HG02970 (cell line): Measurements from ENCODE around the gene STOM.
"Not testable (repeated sequence)": the region's sequence is repeated elsewhere in the genome, so short reads cannot be mapped to it uniquely, and the experiment has no call there.

Experiments used
- ATAC-seq: cut with Tn5 transposase; IDR thresholded peaks from one replicate; pipeline ENCODE4 v1.9.1; 2021; ENCODE audit warnings: mild to moderate bottlenecking, moderate library complexity, moderate number of reproducible peaks; ENCODE audit not compliant: unreplicated experiment, low FRiP score

STOM gene, protein sequence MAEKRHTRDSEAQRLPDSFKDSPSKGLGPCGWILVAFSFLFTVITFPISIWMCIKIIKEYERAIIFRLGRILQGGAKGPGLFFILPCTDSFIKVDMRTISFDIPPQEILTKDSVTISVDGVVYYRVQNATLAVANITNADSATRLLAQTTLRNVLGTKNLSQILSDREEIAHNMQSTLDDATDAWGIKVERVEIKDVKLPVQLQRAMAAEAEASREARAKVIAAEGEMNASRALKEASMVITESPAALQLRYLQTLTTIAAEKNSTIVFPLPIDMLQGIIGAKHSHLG

DNA sequence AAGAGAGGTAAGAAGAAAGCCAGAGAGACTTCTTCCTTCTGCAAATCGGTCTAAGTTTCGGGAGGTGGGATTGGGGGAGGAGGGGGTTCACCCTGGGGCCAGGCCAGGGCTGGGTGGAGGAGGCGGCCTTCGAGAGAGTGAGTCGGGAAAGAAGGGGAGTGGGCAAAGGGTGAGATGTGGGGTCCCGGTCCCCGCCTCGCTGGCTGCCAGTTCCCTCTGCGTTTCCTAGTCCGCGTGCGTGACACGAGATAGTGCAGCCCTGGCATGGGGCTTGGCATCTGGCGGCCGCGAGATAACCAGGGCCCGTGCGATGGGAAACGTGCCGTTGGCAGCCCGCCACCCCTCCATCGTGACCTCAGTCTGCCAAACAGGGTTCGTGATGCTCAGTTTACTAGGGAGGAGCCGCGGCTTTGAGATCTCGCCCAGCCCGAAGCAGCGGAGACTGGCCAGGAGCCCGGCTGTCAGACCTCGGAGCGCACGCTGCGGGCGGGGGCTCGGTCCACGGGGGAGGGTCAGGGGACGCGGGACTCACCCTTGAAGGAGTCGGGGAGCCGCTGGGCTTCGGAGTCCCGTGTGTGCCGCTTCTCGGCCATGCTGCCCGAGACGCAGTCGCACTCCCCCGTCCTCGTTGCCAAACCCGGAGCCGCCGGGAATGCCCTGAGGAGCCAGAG is at the start of gene STOM:
STOM (minus strand) TSS at position 656 of the 671 bp plus-strand sequence; CDS start at position 593, 63 bp downstream.
- peak; percentile 52 for ATAC-seq

DNA sequence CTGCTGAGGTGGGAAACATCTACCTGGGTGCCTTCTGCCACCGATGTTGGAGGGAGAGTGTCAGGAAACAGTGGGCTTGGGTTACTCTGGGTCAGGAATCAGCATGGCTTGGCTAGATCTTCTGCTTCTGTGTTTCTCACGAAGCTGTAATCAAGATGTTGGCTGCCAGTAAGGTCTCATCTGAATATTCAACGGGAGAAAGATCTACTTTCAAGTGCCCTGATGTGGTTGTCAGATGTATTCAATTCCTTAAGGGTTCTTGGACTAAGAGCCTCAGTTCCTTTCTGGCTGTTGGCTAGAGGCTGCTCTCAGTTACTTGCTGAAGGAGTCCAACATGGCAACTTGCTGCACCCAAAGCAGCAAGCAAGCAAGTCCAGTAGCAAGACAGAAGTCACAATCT is 41.9 kb upstream of the STOM start:
- no peak for ATAC-seq

DNA sequence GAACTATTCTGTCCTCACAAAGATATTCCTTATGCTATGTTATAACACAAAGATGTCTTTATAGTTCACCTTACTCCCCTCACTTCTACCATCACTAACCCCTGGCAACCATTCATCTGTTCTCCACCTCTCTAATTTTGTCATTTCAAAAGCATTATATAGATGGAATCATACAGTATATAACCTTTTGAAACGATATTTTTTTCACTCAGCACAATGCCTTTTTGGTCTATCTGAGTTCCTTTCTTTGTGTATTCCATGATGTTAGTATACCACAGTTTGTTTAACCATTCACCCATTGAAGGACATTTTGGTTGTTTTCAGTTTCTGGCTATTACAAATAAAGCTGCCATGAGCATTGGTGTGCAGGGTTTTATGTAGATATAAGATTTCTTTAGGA is 35.8 kb upstream of the STOM start:
- no peak for ATAC-seq

DNA sequence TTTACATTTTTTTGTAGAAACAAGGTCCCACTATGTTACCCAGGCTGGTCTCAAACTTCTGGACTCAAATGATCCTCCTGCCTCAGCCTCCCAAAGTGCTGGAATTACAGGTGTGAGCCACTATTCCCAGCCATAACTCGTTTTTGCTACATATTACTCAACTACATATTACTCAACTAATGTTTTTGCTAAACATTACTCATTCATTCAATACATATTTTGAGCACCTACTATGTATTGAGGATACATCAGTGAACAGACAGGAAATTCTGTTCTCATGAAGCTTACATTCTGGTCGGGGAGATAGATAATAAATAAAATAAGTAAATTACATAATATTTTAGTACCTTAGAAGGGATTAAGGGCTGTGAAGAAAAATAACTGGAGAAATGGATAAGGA is 34.9 kb upstream of the STOM start:
- ATAC-seq, result no peak

DNA sequence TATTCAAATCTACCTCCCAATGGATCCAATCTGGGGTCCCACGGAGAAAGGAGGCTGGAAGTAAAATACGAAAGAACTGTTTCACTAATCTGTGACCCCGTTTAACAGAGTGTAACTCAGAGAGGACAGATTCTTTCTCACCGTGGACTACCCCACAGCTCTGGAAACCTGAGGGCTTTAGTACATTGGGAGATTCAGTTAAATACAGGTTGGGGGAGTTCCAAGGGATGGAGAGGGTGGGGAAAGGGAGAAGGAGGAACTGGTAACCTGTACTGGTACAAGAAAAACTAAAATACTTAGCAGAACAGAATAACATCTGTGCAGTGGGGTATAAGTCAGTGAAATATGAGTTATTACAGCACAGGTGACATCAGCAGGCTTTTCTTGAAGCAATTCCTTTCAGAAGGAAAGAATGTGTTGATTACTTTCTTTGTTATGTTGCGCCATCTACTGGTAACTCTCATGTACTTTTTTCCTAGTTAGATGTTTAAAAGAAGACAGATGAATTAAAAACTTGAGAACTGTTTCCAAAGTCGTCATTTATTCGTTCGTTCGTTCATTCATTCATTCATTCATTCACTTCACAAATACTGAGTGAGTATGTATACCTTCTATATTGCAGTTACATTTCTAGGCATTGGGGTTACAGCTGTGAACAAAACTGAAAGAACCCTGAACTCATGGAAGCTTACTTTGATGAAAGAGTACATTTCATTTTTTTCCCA is 30.0 kb upstream of the STOM start:
- ATAC-seq, result no peak

DNA sequence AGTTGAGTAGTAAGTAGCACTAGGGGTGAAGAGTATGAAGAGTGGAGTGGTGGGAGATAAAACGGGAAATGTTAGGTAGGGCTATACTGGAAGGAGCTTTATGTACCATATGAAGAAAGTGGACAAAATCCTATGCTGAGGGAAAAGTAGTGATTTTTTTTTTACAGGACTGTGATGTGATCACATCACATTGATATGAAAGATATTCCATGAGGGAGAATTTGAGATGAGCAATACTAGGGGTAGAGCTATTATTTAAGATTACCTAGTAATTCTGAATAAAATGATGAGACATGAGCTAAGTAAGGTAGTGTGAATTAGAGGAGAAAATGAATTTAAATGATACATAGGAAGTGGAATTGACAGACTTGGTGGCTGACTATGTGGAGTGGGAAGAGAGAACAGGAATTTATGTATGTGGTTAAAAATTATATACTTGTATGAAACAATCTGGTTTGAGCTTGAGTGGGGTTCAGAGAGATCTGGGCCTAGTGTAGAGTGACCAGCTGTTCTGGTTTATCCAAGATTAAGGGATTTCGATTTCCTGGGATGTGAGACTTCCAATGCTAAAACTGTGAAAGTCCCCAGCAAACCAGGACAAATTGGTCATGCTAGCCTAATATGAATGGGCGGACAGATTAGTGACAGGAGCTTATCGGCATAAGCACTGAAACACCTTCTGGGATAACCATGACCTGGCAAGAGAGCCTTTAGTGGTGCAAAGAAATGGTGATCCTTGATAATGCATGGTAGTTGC is 29.3 kb upstream of the STOM start:
- no peak for ATAC-seq

DNA sequence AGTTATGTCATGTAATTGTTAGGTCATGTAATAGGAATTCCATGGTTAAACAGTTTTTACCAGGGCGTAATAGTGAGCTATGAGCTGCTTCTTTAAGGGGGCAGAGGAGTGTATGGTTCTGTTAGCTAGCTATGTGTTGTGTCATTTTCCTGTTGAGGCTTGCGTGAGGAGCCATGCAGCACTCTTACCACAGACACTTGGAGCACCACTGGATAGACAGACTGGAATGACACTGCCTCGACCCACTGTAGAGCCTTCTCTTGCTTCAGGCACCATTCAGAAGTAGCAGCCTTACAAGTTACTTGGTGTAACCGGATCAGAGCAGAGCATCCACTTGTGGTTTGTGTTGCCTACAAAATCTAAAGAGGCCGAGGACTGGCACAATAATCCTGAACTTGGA is 28.3 kb upstream of the STOM start:
- ATAC-seq, result no peak

DNA sequence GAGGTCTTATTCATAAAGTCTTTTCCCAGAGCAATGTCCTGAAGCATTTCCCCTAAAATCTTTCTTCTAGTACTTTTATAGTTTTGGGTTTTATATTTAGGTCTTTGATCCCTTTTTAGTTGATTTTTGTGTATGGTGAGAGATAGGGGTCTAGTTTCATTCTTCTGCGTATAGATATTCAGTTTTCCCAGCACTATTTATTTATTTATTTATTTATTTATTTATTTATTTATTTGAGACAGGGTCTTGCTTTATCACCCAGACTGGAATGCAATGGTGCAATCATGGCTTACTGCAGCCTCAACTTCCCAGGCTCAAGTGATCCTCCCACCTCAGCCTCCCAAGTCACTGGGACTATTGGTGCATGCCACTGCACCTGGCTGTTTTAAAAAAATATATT is 27.2 kb upstream of the STOM start:
- ATAC-seq, result not testable (repeated sequence)

DNA sequence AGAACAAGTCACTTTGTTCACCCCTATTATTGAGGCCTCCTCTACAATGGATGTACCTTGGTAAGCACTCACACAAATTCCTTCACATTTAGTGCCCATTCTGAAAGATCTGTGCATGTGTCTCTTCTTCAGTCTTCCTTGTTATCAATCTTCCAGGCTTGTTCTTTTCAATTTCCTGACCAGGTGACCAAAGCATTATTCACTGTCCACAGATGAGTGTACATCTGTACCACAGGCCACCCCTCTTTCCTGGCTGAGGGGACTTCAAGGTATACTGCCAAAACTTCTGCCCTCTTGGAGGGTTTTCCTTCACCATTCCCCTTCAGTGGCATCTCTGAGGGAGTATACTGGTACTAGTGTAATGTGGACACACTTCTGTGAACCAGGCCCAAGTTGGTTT is 25.5 kb upstream of the STOM start:
- ATAC-seq, result no peak

DNA sequence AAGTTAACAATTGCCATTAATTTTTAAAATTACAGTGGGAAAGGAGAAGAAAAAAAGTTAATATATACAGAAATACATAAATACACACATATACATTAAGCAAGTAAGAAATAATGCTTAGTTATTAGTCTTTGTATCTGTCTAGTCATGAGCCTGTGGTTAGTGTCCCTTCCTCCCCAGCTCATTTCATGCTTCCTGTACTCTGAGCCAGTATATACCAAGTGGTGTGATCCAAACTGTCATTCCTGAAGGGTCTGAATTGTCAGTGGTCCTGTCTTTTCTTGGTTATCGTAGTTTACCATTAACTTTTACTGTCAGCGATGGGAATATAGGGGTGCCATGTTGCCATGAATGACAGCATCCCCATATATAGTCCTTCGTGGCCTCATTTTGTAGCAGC is 24.2 kb upstream of the STOM start:
- ATAC-seq, result no peak

DNA sequence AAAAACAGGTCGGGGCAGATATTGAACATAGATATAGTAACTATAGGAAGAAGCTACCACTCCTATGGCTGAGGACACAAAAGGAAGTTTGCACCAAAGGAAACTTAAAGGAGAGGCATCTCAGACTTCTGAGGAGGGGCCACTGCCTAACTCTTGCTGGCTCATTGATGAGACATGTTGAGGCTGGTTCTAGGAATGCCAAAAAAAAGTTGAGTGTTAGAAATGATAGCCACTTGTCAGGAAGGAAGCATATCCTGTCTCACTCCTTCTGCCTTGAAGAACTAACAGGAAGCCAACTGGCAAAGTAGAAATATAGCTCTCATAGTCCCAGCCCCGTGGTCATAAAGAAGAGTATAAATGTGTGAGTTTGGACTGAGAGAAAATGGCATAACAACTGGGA is 23.3 kb upstream of the STOM start:
- no peak for ATAC-seq

DNA sequence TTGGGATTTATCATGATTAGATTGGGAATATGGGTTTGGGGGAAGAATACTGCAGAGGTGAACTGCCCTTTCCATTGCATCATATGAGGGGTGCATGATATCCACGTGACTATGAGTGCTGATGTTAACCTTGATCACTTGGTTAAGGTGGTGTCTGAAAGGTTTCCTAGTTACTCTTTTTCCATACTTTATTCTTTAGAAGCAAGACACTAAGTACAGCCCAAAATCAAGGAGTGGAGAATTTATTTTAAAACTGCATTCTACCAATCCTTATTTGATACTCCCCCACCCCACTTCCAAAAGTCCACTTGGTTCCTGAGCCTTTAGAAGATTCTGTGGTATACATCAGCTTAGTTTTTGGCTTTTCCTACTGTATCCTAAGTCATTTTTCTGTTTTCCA is 20.3 kb upstream of the STOM start:
- ATAC-seq, result no peak

DNA sequence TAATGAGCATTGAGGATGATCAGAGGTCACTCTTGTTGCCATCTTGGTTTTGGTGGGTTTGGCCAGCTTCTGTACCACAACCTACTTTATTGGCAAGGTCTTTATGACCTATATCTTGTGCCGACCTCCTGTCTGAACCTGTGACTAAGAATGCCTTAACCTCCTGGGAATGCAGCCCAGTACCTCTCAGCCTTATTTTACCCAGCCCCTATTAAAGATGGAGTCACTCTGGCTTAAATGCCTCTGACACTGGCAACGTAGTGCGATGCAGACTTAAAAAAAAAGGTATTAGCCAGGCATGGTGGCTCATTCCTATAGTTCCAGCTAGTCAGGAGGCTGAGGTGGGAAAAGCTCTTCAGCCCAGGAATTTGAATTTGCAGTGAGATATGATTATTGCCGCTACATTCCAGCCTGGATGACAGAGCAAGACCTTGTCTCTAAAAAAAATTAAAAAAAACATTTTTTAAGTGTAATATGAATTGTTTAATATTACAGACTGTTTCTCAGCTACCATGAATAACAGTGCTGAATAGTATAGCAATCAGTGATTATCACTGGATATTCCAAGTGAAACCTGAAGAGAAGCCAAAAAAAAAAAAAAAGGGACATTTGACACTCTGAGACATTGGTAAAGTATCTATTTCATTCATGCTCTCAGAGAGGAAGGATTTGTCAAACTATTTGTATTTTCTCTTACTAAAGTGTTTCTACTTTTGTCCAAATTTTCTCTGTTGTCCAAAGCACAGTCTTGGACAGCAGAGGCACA is 18.3 kb upstream of the STOM start:
- no peak for ATAC-seq

DNA sequence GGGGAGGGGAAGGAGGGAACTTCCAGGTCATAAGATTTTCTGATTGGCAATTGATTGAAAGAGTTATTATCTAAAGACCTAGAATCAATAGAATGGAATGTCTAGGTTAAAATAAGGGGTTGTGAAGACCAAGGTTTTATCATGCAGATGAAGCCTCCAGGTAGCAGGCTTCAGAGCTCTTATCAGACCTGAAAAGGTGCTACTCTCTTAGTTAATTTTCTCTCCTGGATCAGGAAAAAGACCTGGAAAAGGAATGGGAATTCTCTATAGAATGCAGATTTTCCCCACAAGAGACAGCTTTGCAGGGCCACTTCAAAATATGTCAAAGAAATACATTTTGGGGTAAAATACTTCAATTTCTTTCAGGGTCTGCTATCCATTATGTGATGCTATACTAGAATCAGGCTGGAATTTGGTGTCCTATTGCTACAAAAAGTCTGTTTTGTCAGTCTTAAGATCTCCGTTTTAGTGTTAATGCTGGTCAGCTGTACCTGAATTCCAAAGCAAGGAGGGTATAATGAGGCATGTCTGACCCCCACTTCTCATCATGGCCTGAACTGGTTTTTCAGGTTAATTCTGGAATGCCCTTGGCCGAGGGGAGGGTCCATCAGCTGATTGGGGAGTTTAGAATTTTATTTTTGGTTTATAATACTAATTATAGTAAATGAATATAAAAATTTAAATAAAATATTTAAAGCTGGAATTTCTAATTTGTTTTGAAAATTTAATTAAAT is 16.6 kb upstream of the STOM start:
- ATAC-seq, result no peak

DNA sequence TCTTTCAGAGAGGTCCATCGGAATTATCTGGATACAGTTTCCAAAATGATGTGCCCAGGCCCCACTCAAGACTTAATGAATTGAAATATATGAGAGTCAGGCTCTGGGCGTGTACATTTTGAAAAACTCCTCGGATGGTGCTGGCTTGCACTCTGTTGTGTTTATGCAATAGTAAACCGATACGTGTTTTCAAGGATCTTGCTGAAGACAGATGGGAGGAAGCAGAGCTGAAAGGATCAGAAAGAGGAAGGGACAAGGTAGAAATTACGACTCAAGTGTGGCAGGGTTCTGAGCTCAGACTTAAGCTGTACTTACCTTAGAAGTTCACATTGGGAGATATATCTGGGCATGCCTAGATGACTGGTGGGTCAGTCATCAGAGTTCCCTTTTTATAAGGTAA is 13.7 kb upstream of the STOM start:
- no peak for ATAC-seq

DNA sequence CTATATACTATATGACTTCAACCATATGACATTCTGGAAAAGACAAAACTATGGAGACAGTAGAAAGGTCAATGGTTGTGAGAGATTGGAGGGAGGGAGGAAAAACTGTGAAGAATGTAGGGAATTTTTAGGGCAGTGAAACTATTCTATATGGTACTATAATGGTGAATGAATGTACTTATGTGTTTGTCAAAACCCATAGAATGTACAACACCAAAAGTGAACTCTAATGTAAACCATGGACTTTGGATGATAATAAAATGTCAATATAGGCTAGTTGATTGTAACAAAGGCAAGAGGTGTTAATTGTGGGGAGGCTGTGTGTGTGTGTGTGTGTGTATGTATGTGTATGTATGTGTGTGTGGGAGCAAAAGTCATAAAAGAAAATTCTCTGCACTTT is 10.8 kb upstream of the STOM start:
- ATAC-seq, result no peak

DNA sequence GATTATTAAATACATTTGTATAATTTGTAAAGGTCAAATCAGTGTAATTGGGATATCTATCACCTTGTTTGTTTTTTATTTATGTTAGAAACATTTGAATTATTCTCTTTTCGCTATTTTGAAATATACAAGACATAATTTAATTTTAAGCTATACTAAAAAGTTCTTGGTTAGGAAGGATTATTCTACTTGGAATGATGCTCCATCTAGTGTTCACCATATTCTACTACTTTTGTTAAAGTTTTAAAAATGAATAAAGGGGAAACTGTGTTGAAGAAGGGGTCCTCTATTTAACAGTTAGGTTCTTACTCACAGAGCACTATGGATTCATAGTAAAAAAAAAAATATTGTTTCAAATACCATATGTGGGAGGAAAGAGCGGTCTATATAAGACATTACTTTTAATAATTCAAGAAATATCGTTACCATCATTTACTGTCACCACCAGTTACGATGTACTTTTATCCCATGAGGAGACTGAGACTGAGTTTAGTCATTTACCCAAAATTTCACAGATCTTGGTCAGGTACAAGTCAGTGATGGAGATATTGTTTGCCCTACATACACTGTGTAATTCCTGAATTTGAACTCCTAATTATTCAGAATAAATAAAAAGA is 6.3 kb upstream of the STOM start:
- no peak for ATAC-seq

DNA sequence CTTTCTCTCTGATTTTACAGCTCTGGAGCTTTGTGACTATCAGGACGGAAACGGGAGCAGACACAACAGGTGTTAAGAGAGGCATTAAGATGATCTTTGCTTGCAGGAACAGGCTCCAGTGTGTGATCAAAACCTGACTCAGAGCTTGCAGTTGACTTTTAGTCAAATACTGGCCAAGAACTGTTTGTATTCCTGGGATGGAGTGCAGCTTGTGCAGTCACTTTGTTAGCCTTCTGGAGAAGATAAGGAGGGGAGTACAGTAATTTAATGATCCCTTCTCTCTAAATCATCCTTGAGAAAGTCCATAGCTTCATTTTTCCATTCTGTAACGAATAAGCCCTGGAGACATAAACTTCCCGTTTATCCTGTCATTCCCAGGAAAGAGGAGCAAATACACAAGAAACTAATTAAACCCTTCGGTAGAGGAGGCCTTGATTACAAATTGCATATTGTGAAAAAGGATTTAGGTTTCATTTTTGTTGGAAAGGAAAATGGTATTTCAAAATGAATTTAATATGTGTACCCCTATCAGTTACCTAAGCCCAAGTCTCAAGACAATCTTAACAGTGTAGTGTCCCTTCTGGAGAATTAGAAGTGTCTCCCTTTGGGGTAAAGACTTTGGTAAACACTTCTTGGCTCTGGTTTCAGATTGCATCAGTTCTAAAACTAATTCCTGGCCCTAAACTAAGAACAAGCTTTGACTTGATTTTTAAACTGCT is 3.1 kb upstream of the STOM start:
- no peak for ATAC-seq
